Mononuclear cell (primary cell): ENCODE results near the gene PDPR. TPM values are rescaled to one million over a fixed set of nuclear protein-coding genes. Genes with fewer than 3 reads are reported as not detected.
"Not testable (repeated sequence)": the region's sequence is repeated elsewhere in the genome, so short reads cannot be mapped to it uniquely, and the experiment has no call there.

Experiments
- H3K27me3 ChIP-seq: 2 replicates; pipeline ENCODE4 v1.6.0; 2011; ENCODE audit warnings: low read length, control low read depth; ENCODE audit not compliant: insufficient read depth
- H3K4me1 ChIP-seq: 2 replicates; pipeline ENCODE4 v1.5.1; 2011; ENCODE audit warnings: mild to moderate bottlenecking, low read length, control low read depth; ENCODE audit not compliant: insufficient read depth
- H3K4me3 ChIP-seq: 2 replicates; pipeline ENCODE4 v1.5.1; 2011; ENCODE audit warnings: mild to moderate bottlenecking, low read length, moderate library complexity
- H3K9me3 ChIP-seq: 2 replicates; pipeline ENCODE4 v1.5.1; 2011; ENCODE audit warnings: low read depth, mild to moderate bottlenecking, control low read depth, low read length
- total RNA-seq: library from RNA; depleted of rRNA; stranded (reverse); fragments of >200 nt; gene quantifications from one replicate; pipeline ENCODE4 v1.2.3, GENCODE V29; 2012

PDPR gene
- total RNA-seq, 1 donor = 16.6 TPM

DNA sequence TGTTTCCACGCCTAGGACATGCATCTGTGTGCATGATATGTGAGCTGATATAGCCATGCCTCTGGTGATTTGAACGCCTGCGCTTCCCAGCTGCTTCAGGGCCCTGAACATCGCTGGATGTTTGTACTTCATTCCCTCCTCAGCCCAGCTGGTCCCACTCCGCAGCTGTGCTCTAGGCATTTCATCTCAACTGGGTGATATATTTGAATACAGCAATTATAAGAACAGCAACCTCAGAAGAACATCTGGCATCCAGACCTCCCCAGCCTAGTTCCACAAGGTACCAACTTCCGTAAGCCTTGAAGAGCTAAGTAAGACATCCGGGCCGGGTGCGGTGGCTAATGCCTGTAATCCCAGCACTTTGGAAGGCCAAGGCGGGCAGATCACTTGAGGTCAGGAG is 52.6 kb downstream of the PDPR start:
- not testable (repeated sequence) for H3K4me1 ChIP-seq, H3K4me3 ChIP-seq, H3K27me3 ChIP-seq, H3K9me3 ChIP-seq

GRCh38 chr16:70173212-70173837 is 59.2 kb downstream of the PDPR start, which contains the start of gene CLEC18C:
TSS of gene CLEC18C (plus strand) at chr16:70173787. CDS start at chr16:70174279, 492 bp downstream.
- not testable (repeated sequence) for H3K4me3 ChIP-seq, H3K4me1 ChIP-seq, H3K27me3 ChIP-seq, H3K9me3 ChIP-seq

DNA sequence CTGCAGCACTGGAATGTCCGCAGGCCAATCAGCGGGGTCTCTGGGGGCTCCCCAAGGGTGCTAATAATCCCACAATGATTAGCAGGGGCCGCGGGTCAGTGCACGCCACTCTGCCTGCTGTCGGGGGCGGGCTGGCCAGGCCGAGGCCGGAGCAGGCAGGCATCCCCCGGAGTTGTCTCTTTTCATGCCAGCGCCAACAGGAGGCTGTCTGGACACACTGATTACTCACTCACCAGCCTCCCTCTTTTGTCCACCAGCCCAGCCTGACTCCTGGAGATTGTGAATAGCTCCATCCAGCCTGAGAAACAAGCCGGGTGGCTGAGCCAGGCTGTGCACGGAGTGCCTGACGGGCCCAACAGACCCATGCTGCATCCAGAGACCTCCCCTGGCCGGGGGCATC is 59.8 kb downstream of the PDPR start:
- H3K27me3 ChIP-seq, H3K4me3 ChIP-seq, H3K4me1 ChIP-seq, H3K9me3 ChIP-seq: not testable (repeated sequence)

DNA sequence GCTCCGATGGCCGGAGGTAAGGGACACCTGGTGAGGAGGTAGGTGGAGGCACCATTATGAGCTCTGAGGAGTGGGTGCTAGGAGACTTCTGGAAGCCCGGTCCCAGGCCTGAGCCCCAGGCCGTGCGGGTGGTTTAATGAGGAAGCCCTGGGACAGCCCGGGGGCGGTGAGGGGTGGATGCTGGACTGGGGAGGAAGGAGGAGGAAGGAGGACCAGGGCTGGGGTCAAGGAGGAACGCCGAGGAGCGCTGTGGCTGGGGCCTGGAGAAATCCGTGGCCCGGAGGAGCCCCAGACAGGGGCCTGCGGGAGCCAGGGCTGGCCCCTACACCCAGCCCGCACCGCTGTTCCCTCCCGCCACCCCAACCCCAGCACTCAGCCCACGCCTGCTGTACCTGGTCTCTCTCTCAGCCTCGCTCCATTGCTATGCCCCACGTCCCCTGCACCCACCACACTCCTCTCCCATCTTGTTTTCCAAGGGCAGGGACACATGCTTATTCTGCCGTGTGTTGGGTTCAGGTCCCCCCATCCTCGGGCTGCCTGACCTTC is 60.3 kb downstream of the PDPR start:
- H3K4me1 ChIP-seq, H3K4me3 ChIP-seq, H3K9me3 ChIP-seq, H3K27me3 ChIP-seq: not testable (repeated sequence)

GRCh38 chr16:70187858-70188607 is 73.9 kb downstream of the PDPR start:
- not testable (repeated sequence) for H3K4me1 ChIP-seq, H3K27me3 ChIP-seq, H3K9me3 ChIP-seq, H3K4me3 ChIP-seq

DNA sequence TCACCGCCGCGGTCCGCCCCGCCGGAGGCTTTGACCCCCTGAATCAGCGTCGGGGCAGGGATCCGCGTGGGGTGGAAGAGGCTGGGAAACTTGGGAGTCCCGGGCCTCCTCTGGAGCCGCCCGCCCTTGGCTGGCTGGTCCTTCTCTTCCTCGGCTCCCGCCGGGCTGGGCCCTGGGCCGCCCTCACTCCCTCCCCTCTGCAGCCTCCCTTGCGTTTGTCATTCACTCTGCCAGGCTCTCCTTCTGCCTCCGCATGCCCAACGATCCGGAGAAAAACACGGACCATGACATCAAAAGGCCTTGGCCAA is 74.4 kb downstream of the PDPR start:
- not testable (repeated sequence) for H3K9me3 ChIP-seq, H3K27me3 ChIP-seq, H3K4me1 ChIP-seq, H3K4me3 ChIP-seq

GRCh38 chr16:70190574-70190973 is 76.4 kb downstream of the PDPR start:
- H3K27me3 ChIP-seq, H3K9me3 ChIP-seq, H3K4me1 ChIP-seq, H3K4me3 ChIP-seq: not testable (repeated sequence)

- H3K4me3 ChIP-seq, H3K27me3 ChIP-seq, H3K9me3 ChIP-seq, H3K4me1 ChIP-seq: not testable (repeated sequence)
Observed at GRCh38 chr16:70196683-70197300, 82.7 kb downstream of the PDPR start.

DNA sequence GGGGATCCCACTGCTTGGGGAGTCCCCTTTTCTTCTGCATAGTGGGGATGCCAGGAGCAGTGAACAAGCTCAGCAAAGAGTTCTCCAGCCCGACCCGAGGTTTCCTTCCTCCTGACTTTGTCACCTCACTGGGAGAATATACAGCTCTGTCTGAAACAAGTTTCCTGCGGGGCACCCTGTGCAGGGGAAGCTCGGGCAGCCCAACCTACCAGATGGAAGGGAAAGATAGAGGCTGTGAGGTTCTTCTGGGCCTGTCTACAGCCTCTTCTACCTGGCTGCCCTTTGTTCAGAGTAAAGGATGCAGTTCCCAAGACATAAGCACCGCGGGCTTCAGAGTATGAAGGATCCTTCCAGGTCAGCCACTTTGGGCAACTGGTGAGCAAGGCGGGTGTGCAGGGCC is 83.5 kb downstream of the PDPR start:
- H3K4me3 ChIP-seq = not testable (repeated sequence)

GRCh38 chr16:70198230-70198629 is 84.1 kb downstream of the PDPR start:
- H3K9me3 ChIP-seq, H3K4me3 ChIP-seq, H3K4me1 ChIP-seq, H3K27me3 ChIP-seq: not testable (repeated sequence)

More for the DNA sequence above, 83.5 kb downstream of the PDPR start:
- H3K27me3 ChIP-seq, H3K4me1 ChIP-seq, H3K9me3 ChIP-seq: not testable (repeated sequence)

DNA sequence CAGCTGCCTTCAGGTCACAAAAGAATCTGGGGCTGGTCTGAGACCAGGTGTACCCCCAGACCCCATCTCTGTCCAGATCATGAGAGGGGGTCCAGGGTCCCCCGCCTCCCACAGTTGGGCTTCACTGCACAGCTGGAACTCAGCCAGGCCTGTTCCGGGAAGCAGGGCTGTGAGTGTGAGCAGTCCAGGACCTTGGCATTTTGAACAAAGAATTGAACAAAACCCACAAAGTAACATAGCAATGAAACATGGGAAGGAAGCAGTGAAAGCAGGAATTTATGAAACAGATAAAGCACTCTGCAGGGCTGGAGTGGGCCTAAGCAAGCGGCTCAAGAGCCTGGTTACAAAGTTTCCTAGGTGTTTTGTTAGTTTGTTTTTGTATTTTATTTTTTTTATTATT is 84.5 kb downstream of the PDPR start:
- not testable (repeated sequence) for H3K4me3 ChIP-seq, H3K9me3 ChIP-seq, H3K27me3 ChIP-seq, H3K4me1 ChIP-seq

DNA sequence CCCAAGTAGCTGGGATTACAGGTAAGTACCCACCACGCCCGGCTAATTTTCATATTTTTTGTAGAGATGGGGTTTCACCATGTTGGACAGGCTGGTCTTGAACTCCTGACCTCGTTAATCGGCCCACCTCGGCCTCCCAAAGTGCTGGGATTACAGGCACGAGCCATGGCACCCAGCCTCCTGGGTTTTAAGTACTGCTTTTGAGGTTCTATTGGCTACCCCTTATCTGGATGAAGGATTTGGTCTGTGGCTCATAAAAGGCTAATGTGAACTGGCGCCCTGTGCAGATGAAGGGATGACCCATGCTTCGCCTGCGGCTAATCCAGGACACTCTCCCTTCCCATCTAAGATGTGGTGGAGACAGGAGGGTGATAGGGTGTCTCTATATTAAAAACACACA is 85.0 kb downstream of the PDPR start:
- H3K4me3 ChIP-seq, H3K9me3 ChIP-seq, H3K27me3 ChIP-seq, H3K4me1 ChIP-seq: not testable (repeated sequence)

DNA sequence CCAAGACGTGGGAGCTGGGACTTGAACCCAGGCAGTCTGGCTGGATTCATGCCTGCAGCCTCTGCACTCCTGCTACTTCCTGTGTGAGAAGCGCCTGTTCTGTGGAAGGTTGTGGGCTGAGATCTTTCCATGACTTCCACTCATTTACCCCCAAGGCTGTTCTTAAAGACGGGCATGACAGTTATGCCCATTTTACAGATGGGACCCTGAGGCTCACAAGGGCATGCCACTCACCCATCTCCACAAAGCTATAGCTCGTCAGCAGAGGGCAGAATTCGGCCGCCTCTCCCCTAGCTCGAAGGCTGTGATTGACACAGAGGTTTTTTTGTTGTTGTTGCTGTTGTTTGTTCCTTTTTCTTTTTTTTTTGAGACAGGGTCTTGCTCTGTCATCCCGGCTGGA is 85.9 kb downstream of the PDPR start:
- not testable (repeated sequence) for H3K4me1 ChIP-seq, H3K4me3 ChIP-seq, H3K9me3 ChIP-seq, H3K27me3 ChIP-seq

- not testable (repeated sequence) for H3K9me3 ChIP-seq, H3K4me3 ChIP-seq, H3K27me3 ChIP-seq, H3K4me1 ChIP-seq
Observed at GRCh38 chr16:70203508-70203907, 89.4 kb downstream of the PDPR start.

DNA sequence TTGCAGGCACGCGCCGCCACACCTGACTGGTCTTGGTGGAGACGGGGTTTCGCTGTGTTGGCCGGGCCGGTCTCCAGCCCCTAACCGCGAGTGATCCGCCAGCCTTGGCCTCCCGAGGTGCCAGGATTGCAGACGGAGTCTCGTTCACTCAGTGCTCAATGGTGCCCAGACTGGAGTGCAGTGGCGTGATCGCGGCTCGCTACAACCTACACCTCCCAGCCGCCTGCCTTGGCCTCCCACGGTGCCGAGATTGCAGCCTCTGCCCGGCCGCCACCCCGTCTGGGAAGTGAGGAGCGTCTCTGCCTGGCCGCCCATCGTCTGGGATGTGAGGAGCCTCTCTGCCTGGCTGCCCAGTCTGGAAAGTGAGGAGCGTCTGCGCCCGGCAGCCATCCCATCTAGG is 89.9 kb downstream of the PDPR start:
- not testable (repeated sequence) for H3K27me3 ChIP-seq, H3K9me3 ChIP-seq, H3K4me1 ChIP-seq, H3K4me3 ChIP-seq
